NCI-H748 (cell line): ENCODE data around the gene PAX3.

Source experiments
- DNase-seq: peaks from one replicate; lab custom pipeline; 2025; ENCODE audit not compliant: unreplicated experiment; lab: John Stamatoyannopoulos, UW

Gene PAX3

DNA sequence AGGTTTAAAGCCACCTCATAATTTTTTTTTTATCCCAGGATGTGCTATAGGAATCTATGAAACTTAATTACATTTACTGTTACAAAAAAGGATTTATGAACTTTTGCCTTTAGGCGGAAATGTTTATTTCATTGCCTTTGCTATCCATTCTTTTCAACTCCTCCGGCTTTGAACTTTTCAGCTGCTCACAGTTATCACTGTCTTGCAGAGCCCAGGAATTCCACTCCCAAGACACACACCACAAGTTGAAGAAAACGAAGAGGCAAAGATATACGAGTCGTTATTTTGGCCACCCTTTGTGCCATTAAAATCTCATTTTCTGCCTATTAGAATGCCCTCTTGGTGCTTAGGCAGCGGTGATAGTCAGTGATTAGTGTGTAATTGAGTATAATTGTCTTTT is 80.0 kb downstream of the PAX3 start:
- no peak for DNase-seq

GRCh38 chr2:222217712-222218111 is 81.1 kb downstream of the PAX3 start:
- no peak for DNase-seq

DNA sequence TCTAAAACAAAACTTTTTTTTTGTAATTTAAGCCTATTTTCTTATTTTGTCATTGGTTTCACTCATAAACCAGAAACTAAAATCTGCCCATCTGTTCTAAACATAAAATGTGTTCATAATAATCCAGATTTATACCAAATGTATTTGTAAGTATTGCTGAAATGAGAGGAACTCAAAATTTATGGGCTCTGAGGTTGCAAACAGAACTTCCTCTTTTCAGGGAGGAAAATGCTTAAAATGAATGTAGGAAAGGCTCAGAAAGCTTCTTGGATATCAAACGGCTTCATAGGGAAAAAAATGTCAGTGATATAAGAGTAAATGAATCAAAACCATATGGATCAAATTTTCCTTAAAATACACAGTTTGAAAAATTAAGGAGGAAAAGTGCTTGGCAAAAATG is 83.9 kb downstream of the PAX3 start:
- no peak for DNase-seq

DNA sequence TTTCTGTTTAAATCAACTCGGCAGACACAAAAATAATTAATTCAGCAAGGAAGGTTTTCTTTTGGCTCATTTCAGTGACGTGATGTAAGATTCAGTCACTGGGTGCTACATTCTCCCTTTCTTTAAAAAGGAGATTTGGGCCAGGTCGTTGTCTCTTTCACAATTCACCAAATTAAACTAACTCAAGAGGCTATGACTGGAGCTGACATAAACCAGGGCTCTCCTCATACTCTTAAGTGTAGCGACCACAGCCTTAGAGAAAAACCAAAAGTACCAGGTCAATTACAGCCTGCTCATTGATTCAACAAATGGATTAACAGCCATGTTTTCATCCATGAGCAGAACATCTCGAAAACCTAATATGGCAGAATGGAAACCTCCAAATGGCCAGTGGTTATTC is 85.7 kb downstream of the PAX3 start:
- DNase-seq, result no peak

DNA sequence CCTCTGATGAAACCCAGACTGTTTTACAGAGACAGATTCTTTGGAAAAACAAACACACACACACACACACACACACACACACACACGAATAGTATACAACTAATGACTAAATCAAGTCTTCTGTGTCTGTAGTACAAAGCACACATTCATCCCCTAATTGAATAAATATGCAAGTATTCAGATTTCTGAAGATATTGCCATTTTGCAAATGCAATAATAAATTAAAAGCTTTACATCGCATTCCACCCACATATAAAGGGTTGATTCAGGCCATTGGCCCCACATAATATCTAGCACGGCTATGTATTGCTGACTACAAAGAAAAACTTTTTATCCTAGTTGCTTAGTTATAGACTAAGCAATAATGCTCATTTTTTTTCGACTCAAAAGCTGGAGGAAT is 86.2 kb downstream of the PAX3 start:
- no peak for DNase-seq

GRCh38 chr2:222208010-222208690 is 90.6 kb downstream of the PAX3 start:
- DNase-seq, result no peak

- DNase-seq, result no peak
These were observed 93.7 kb downstream of the PAX3 start for GRCh38 chr2:222205136-222205535.

DNA sequence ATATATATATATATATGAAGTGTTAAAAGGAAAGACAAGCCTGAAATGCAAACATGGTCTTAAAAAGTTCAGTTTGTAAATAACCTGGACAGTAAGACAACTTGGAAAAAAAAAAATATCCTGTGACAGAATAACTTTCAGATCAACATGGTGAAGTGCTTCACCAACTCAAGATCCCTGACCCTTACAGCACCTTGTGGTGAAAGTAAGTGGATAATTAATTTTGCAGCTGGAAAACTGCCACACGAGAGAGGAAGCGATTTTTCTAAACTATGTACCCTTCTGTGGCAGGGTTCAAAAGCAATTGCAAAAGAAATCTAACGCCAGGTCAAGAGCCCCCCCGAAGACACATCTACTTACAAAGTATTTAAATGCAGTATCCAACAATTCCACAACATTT is 95.8 kb downstream of the PAX3 start:
- peak; percentile 34 for DNase-seq

DNA sequence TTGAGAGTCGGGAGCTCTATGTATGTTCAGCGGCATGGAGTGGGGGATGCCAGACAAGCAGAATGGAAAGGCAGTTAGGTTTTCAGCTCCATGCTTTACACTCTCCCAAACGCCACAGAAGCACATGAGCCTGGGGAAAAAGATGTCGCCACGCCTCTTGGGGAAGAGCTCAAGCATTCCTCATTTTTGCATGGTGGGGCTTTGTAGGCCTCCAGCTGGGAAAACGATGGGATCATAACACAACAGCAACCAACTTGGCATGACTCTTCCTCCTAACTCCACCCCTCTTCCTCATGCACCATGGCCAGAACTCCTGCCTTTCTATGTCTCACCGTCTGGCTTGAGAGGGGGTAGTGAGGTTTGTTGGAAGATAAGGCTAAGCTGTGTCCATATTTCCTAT is 102.6 kb downstream of the PAX3 start:
- no peak for DNase-seq

GRCh38 chr2:222194669-222195068 is 104.1 kb downstream of the PAX3 start:
- no peak for DNase-seq

DNA sequence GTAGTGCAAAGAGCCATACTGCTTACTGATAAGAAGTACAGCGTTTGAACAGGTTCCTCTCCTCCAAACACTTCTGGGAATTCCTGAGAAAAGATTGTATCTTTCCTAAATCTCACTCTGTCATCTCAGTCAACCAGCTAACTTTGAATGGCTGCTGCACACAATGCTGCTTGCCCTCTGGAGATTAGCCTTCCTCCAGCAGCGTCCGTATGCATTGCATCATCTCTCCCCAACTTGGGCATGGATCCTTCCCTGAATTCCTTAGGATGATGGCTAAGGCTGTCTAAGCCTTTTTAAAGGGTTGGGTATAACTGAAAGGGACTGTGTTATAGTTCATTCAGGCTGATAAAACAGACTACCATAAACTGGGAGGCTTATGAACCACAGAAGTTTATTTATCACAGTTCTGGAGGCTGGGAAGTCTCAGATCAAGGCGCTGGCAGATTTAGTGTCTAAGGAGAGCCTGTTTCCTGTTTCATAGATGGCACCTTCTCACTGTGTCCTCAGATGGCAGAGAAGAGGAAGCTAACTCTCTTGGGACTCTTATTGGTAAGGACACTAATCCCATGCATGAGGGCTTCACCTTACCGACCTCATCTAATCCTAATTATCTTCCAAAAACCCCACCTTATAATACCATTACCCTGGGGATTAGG is 105.3 kb downstream of the PAX3 start:
- no peak for DNase-seq

GRCh38 chr2:222180619-222181018 is 118.2 kb downstream of the PAX3 start:
- DNase-seq, result no peak

GRCh38 chr2:222179592-222179991 is 119.2 kb downstream of the PAX3 start:
- DNase-seq, result peak; percentile 96

DNA sequence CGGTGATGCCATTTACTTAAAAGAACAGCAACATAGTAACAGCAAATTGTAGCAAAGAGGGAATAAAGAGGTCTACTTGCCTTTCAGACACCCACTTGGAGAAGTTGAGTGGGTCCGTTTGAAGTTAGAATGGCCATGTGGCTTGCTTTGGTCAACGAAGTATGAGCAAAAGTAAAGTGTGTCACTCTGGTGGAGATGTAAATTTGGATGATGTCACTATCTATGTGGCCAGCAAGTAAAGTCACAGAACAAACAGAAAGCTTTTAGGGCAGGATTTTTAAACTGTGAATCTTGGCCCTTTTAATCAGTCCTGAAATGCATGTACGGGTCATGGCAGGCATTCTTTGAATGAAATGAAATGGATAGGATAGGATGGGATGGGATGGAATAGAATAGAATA is 120.3 kb downstream of the PAX3 start:
- DNase-seq, result no peak

- peak; percentile 94 for DNase-seq
These were observed 121.9 kb downstream of the PAX3 start for GRCh38 chr2:222176890-222177289.

DNA sequence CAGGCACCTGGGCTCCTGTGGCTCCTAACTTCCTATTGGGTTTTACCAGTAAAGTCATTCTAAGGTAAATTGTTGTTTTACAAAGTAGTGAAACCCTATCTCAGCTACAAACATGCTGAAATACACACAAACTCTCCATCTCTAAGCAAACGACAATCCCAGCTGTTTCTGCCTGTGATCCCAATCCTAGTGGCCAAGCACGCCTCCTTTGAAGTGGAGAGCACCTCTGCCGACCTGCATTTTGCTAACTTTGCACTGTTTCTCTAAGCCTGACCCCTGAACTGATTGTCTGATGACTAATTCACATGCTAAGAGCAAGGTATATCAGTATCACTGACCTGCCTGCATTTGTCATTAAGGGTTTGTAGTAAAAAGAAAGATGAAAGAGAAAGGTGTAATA is 124.3 kb downstream of the PAX3 start:
- DNase-seq, result peak; percentile 14

DNA sequence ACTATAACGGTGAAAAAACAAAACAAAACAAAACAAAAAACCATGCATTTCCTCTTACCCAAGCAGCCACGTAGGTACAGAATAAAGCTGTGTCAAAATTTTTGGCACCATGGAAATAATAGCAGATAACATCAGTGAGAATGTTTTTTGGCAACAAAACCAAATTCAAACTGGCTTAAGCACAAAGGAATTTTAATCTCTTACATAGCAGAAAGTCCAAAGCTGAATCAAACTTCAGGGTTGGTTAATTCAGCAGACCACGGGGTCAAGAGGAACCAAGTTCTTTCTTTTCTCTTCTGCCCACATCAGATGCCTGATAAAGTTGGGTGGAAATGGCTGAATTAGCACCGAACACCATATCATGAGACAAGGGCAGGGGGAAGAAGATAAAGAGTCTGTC is 129.5 kb downstream of the PAX3 start:
- no peak for DNase-seq

DNA sequence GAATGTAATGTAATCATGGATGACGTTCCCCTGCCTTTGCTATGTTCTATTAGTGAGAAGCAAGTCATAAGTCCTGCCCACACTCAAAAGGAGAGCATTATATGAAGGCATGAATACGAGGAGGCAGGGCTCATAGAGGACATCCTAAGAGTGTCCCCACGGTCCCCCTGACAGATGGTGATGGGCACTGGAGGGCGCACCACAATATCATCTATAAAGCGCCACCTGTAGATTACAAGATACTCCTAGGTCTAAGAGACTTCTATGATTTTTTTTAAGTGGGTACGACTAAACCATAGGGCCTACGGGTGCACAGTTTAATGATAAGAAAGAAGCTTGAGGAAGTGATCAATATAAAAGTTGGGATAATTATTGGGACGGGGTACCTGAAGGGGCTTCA is 131.0 kb downstream of the PAX3 start:
- DNase-seq, result no peak

DNA sequence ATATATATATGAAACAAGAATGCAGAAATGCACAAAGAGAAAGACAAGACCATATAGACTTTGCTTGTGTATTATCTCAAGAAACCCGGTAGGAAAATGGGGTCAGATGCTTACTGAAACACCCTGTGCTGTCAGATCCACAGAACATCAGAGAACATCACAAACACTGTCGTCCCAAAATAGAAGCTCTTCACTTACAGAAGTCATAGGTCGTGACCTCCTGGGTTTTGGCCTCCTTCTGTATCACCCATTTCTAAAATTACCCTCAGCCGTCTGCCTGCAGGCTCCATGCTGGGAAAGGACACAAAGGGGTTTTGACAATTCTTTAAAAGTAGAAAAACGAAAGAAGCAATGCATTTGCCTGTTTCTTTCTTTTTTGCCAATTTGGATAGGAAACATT is 137.9 kb downstream of the PAX3 start:
- DNase-seq, result no peak

DNA sequence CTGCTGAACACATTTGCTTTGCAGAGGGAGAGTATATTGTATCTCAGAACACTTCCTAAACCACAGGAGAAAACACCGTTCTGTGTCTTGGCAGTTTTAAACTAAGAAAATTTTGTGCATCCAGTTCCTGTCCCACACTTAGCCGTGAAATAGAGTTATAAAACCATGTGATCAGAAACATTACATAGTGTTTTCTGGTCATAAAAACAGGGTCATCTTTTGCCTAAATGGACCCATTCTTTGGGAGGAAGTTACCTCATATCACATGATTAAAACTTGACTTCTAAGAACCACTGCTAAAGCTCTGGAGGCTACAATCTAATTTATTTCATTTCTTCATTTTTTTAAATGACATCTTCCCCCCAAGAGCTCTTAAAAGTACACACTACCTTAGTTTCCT is 138.7 kb downstream of the PAX3 start:
- DNase-seq, result no peak

GRCh38 chr2:222159221-222159620 is 139.6 kb downstream of the PAX3 start:
- no peak for DNase-seq

DNA sequence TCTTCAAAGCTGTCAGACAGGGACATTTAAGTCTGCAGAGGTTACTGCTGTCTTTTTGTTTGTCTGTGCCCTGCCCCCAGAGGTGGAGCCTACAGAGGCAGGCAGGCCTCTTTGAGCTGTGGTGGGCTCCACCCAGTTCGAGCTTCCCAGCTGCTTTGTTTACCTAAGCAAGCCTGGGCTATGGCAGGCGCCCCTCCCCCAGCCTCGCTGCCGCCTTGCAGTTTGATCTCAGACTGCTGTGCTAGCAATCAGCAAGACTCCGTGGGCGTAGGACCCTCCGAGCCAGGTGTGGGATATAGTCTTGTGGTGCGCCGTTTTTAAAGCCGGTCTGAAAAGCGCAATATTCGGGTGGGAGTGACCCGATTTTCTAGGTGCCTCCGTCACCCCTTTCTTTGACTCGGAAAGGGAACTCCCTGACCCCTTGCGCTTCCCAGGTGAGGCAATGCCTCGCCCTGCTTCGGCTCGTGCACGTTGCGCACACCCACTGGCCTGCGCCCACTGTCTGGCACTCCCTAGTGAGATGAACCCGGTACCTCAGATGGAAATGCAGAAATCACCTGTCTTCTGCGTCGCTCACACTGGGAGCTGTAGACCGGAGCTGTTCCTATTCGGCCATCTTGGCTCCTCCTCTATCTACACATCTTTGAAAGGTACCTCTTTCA is 143.7 kb downstream of the PAX3 start:
- peak; percentile 54 for DNase-seq
